NCI-H1930 (cell line): ENCODE data around the gene RNU1-1.
"Not testable (repeated sequence)": the region's sequence is repeated elsewhere in the genome, so short reads cannot be mapped to it uniquely, and the experiment has no call there.

Source experiments
- DNase-seq, 2 experiments: peaks; one replicate each; lab custom pipeline; 2025; lab: John Stamatoyannopoulos, UW

Gene RNU1-1

GRCh38 chr1:16521679-16522078 lies 7.6 kb upstream of the RNU1-1 start:
- DNase-seq, result not testable (repeated sequence)

GRCh38 chr1:16521288-16521583 lies 7.2 kb upstream of the RNU1-1 start:
- no peak for DNase-seq

- DNase-seq, result not testable (repeated sequence)
Observed at GRCh38 chr1:16520435-16521287, 6.6 kb upstream of the RNU1-1 start.

GRCh38 chr1:16519255-16519951 lies 5.3 kb upstream of the RNU1-1 start:
- not testable (repeated sequence) for DNase-seq

GRCh38 chr1:16518913-16519254 lies 4.8 kb upstream of the RNU1-1 start:
- DNase-seq, result not testable (repeated sequence)

GRCh38 chr1:16516694-16517410 lies 2.8 kb upstream of the RNU1-1 start:
- not testable (repeated sequence) for DNase-seq

GRCh38 chr1:16513412-16514106 lies 526 bp downstream of the RNU1-1 start:
- peak in 1 of 2 experiments; percentile 88 for DNase-seq

GRCh38 chr1:16512624-16513411 lies 1.3 kb downstream of the RNU1-1 start:
- not testable (repeated sequence) for DNase-seq

- not testable (repeated sequence) for DNase-seq
Observed at GRCh38 chr1:16511926-16512325, 2.2 kb downstream of the RNU1-1 start.

GRCh38 chr1:16508861-16509445 lies 5.1 kb downstream of the RNU1-1 start:
- DNase-seq, result not testable (repeated sequence)

GRCh38 chr1:16506364-16507136 lies 7.5 kb downstream of the RNU1-1 start:
- DNase-seq, result not testable (repeated sequence)

- DNase-seq, result not testable (repeated sequence)
Observed at GRCh38 chr1:16505870-16506269, 8.2 kb downstream of the RNU1-1 start.

- no peak for DNase-seq
Observed at GRCh38 chr1:16503494-16503893, 10.6 kb downstream of the RNU1-1 start.

GRCh38 chr1:16501446-16501845 lies 12.6 kb downstream of the RNU1-1 start:
- not testable (repeated sequence) for DNase-seq

GRCh38 chr1:16500975-16501374 lies 13.1 kb downstream of the RNU1-1 start:
- not testable (repeated sequence) for DNase-seq

GRCh38 chr1:16500466-16500865 lies 13.6 kb downstream of the RNU1-1 start:
- DNase-seq, result not testable (repeated sequence)

GRCh38 chr1:16498573-16499413 lies 15.3 kb downstream of the RNU1-1 start:
- peak; percentile 83 to 92 for DNase-seq

- not testable (repeated sequence) for DNase-seq
Observed at GRCh38 chr1:16498047-16498446, 16.0 kb downstream of the RNU1-1 start.

- DNase-seq, result not testable (repeated sequence)
Observed at GRCh38 chr1:16497474-16497904, 16.6 kb downstream of the RNU1-1 start.
